Measurements from ENCODE around the gene LRRC74B. TPM values are rescaled to one million over a fixed set of nuclear protein-coding genes. Genes with fewer than 3 reads are reported as not detected.
"Not testable (repeated sequence)": the region's sequence is repeated elsewhere in the genome, so short reads cannot be mapped to it uniquely, and the experiment has no call there.

The LRRC74B gene
- total RNA-seq, 4 donors from 2014 or later: not detected

DNA sequence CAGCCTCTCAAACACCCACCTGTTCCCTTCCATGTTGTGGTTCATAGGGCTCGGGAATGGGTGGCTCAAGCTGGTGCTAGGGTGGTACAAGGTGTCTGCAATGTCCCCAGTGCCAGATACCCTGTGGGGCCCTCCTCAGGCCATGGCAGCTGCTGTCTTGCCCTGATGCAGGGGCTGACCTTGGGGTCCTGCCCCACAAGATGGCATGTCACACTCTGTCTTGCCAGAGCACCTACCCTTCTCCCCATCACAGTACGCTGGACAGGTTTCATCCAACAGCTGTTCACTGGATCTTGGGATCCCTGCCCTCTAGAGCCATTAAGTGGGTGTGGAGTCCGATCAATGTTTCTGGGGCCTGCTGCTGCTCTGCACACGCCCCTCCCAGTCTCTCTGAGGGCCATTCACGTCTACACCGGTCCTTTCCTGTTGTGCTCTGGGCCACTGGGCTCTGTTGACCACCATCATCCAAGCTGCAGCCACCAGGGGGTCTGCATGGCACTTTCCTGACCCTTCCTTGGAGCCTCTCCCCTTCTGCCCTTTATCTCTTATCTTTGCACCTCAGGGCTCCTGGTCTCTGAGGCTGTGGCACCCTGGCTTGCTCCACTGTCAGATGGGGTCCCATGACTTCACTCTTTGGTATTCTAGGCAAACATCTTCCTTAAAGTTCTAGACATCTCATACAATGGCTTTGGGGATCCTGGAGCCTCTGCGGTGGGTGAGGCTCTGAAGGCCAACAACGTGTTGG, 7.1 kb downstream of the LRRC74B start:
- WGBS: 81% methylated on average over 8 of the region's 8 CpGs
- DNase-seq (ENCODE audit: low spot score in 2 of 2): no peak
- H3K4me3 ChIP-seq: no peak overlapping the region
- no peaks in the 10 kb centered on the region for H3K4me1 ChIP-seq
- TF ChIP-seq POLR2AphosphoS5 (IDR thresholded peaks at IDR 0.05) (no peak), EP300 (IDR thresholded peaks at IDR 0.05) (no peak), POLR2A (IDR thresholded peaks at IDR 0.05) (no peak)
- TF ChIP-seq, protein P1, sequence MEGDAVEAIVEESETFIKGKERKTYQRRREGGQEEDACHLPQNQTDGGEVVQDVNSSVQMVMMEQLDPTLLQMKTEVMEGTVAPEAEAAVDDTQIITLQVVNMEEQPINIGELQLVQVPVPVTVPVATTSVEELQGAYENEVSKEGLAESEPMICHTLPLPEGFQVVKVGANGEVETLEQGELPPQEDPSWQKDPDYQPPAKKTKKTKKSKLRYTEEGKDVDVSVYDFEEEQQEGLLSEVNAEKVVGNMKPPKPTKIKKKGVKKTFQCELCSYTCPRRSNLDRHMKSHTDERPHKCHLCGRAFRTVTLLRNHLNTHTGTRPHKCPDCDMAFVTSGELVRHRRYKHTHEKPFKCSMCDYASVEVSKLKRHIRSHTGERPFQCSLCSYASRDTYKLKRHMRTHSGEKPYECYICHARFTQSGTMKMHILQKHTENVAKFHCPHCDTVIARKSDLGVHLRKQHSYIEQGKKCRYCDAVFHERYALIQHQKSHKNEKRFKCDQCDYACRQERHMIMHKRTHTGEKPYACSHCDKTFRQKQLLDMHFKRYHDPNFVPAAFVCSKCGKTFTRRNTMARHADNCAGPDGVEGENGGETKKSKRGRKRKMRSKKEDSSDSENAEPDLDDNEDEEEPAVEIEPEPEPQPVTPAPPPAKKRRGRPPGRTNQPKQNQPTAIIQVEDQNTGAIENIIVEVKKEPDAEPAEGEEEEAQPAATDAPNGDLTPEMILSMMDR (IDR thresholded peaks at IDR 0.05): no peak
- H3K9me3 ChIP-seq: no peaks in the 10 kb centered on the region
- no peaks in the 10 kb centered on the region for H3K36me3 ChIP-seq
- H3K27me3 ChIP-seq: peaks cover 11% of the 10 kb centered on the region
- no peak overlapping the region for H3K27ac ChIP-seq

DNA sequence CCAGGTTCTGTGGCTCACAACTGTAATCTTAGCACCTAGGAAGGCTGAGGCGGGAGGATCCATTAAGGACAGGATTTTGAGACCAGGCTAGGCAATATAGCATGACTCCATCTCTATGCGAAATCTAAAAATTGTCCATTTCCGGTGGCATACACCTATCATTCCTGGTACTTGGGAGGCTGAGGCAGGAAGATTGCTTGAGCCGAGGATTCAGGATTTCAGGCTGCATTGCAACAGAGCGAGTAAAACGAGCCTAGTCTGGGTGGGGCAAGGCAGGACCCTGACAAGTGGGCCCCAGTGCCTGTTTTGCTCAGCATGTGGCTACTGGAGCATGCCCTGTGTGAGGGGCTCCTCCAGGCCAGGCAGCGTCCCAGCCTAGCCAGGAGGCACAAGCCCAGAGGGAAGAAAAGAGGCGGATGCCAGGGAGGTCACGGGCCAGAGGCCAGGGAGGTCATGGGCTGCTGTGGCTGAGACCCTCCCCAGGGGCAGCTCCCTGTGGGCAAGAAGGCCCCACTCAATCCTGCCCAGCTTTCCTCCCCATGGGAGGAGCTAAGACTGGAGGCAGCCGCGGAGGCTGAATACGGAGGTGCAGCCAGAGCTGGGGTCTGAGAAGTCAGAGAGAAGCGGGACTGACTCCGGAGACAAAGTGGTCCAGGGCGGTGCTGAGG, 8.4 kb downstream of the LRRC74B start:
- no peaks in the 10 kb centered on the region for H3K4me1 ChIP-seq
- H3K36me3 ChIP-seq: no peaks in the 10 kb centered on the region
- 92% methylated on average over 13 of the region's 15 CpGs for WGBS
- no peak overlapping the region for H3K27ac ChIP-seq
- H3K4me3 ChIP-seq: no peak overlapping the region
- no peaks in the 10 kb centered on the region for H3K9me3 ChIP-seq
- no peak for DNase-seq (ENCODE audit: low spot score in 2 of 2)
- TF ChIP-seq POLR2A (IDR thresholded peaks at IDR 0.05) (no peak), POLR2AphosphoS5 (IDR thresholded peaks at IDR 0.05) (no peak), EP300 (IDR thresholded peaks at IDR 0.05) (no peak)
- TF ChIP-seq, protein P1 (IDR thresholded peaks at IDR 0.05): no peak
- peaks cover 11% of the 10 kb centered on the region for H3K27me3 ChIP-seq

- TF ChIP-seq POLR2AphosphoS5 (IDR thresholded peaks at IDR 0.05) (no peak), EP300 (IDR thresholded peaks at IDR 0.05) (no peak)
- TF ChIP-seq, protein P1 (IDR thresholded peaks at IDR 0.05): no peak
- no peak overlapping the region for H3K27ac ChIP-seq
- no peaks in the 10 kb centered on the region for H3K9me3 ChIP-seq
- 82% methylated on average over 7 of the region's 11 CpGs for WGBS
- H3K4me3 ChIP-seq: no peak overlapping the region
- no peaks in the 10 kb centered on the region for H3K4me1 ChIP-seq
- DNase-seq (ENCODE audit: low spot score in 2 of 2): no peak
- peaks cover 11% of the 10 kb centered on the region for H3K27me3 ChIP-seq
- H3K36me3 ChIP-seq: no peaks in the 10 kb centered on the region
Measured at GRCh38 chr22:21054714-21055563, 9.2 kb downstream of the LRRC74B start.

GRCh38 chr22:21055564-21055834, 9.8 kb downstream of the LRRC74B start:
- WGBS: 60% methylated on average over 2 of the region's 4 CpGs
- Histone ChIP-seq H3K36me3 (no peaks in the 10 kb centered on the region), H3K4me1 (no peaks in the 10 kb centered on the region), H3K27me3 (peaks cover 11% of the 10 kb centered on the region), H3K9me3 (no peaks in the 10 kb centered on the region), H3K27ac (no peak overlapping the region), H3K4me3 (no peak overlapping the region)
- no peak for DNase-seq (ENCODE audit: low spot score in 2 of 2)
- TF ChIP-seq POLR2AphosphoS5 (IDR thresholded peaks at IDR 0.05): no peak
- no peak for TF ChIP-seq EP300 (IDR thresholded peaks at IDR 0.05)
- TF ChIP-seq, protein P1 (IDR thresholded peaks at IDR 0.05): no peak
- TF ChIP-seq POLR2A (IDR thresholded peaks at IDR 0.05): no peak

- Histone ChIP-seq H3K9me3 (no peaks in the 10 kb centered on the region), H3K36me3 (no peaks in the 10 kb centered on the region), H3K27me3 (peaks cover 11% of the 10 kb centered on the region), H3K27ac (no peak overlapping the region), H3K4me3 (no peak overlapping the region), H3K4me1 (no peaks in the 10 kb centered on the region)
- TF ChIP-seq POLR2A (IDR thresholded peaks at IDR 0.05) (no peak), EP300 (IDR thresholded peaks at IDR 0.05) (no peak), POLR2AphosphoS5 (IDR thresholded peaks at IDR 0.05) (no peak)
- TF ChIP-seq, protein P1 (IDR thresholded peaks at IDR 0.05): no peak
- 59% methylated on average over 7 of the region's 7 CpGs for WGBS
- no peak for DNase-seq (ENCODE audit: low spot score in 2 of 2)
Measured at GRCh38 chr22:21055880-21056319, 10.2 kb downstream of the LRRC74B start.

GRCh38 chr22:21060363-21060762, 14.6 kb downstream of the LRRC74B start:
- WGBS: 81% methylated on average over 5 of the region's 8 CpGs
- not testable (repeated sequence) for H3K9me3 ChIP-seq, H3K4me1 ChIP-seq, H3K4me3 ChIP-seq, H3K36me3 ChIP-seq, H3K27ac ChIP-seq, H3K27me3 ChIP-seq
- peak in 1 of 2 donors; percentile 13 for DNase-seq (ENCODE audit: low spot score in 2 of 2)

- H3K4me3 ChIP-seq; H3K27ac ChIP-seq; H3K27me3 ChIP-seq; H3K4me1 ChIP-seq; DNase-seq (ENCODE audit: low spot score in 2 of 2); H3K9me3 ChIP-seq; H3K36me3 ChIP-seq: not testable (repeated sequence)
- 89% methylated on average over 18 of the region's 18 CpGs for WGBS
Measured at GRCh38 chr22:21061660-21062321, 16.0 kb downstream of the LRRC74B start.

All from suprapubic skin (tissue), 4 donors.